Endothelial cell of umbilical vein (primary cell): ENCODE results near the gene CASK. TPM values are rescaled to one million over a fixed set of nuclear protein-coding genes. Genes with fewer than 3 reads are reported as not detected.

ENCODE experiments used
- BruUV-seq: library from RNA; stranded (reverse); fragments of 400-500 nt; replicated peaks from 2 replicates; lab custom pipeline; 2021; lab: Mats Ljungman, UMichigan
- CTCF ChIA-PET: fragments of 300-600, 350-600 bp; sonication (Branson Sonifier 250); formaldehyde crosslinking; loops from one replicate; lab custom pipeline; 2021; ENCODE audit warnings: antibody characterized with exemption, inconsistent platforms; lab: Charles Lee
- POLR2A ChIA-PET: fragments of 300-600, 350-600 bp; sonication (Branson Sonifier 250); formaldehyde crosslinking; loops from one replicate; lab custom pipeline; 2021; ENCODE audit warnings: antibody characterized with exemption, inconsistent platforms; lab: Charles Lee
- DNase-seq: peaks from one replicate; pipeline ENCODE4 v3.0.0-alpha.2; 2011; ENCODE audit warnings: low read depth, low spot score
- FAIRE-seq: peaks from 2 replicates; lab custom pipeline; 2011; peaks lifted over from hg19 to GRCh38; lab: Jason Lieb, UNC
- H2AFZ ChIP-seq: 2 replicates; pipeline ENCODE4 v1.6.0; 2012; ENCODE audit warnings: low read depth, low read length, control low read depth, inconsistent platforms
- H3K27ac ChIP-seq: 2 replicates; pipeline ENCODE4 v1.5.1; 2011; ENCODE audit warnings: low read depth, mild to moderate bottlenecking, control low read depth, low read length, moderate library complexity; ENCODE audit not compliant: insufficient read depth
- H3K27me3 ChIP-seq, 2 experiments: 2 replicates each; pipeline versions ENCODE4 v1.6.0 to v1.6.1; 2011; ENCODE audit warnings: low read length in 2 of 2, mixed read lengths in 1 of 2; ENCODE audit not compliant: control insufficient read depth in 2 of 2, insufficient read depth in 2 of 2
- H3K36me3 ChIP-seq, 2 experiments: 2 replicates in 1 of 2; 3 replicates in 1 of 2; pipeline ENCODE4 v1.5.1; 2011; ENCODE audit warnings: low read length in 2 of 2, mild to moderate bottlenecking in 1 of 2, moderate library complexity in 1 of 2; ENCODE audit not compliant: control insufficient read depth in 2 of 2, insufficient read depth in 2 of 2; ENCODE audit errors: extremely low read depth in 1 of 2
- H3K4me1 ChIP-seq: 3 replicates; pipeline ENCODE4 v1.5.1; 2011; ENCODE audit warnings: mild to moderate bottlenecking, low read length; ENCODE audit not compliant: control insufficient read depth, insufficient read depth; ENCODE audit errors: extremely low read depth
- H3K4me2 ChIP-seq: 2 replicates; pipeline ENCODE4 v1.6.1; 2011; ENCODE audit warnings: low read length, control low read depth, mixed read lengths; ENCODE audit not compliant: insufficient read depth
- H3K4me3 ChIP-seq, 3 experiments: fragments of 200-600 bp in 1 of 3; sonication (generic), shearing (Covaris generic) in 1 of 3; replicated peaks in 1 of 3; 2 replicates each; pipeline ENCODE4 v1.5.1; 2011 to 2016; ENCODE audit warnings: control low read depth in 3 of 3, low read length in 3 of 3, mild to moderate bottlenecking in 2 of 3, inconsistent platforms in 1 of 3, low read depth in 1 of 3, moderate library complexity in 1 of 3; ENCODE audit not compliant: insufficient read depth in 1 of 3
- H3K79me2 ChIP-seq: 2 replicates; pipeline ENCODE4 v1.6.0; 2012; ENCODE audit warnings: low read length, inconsistent platforms; ENCODE audit not compliant: control insufficient read depth, insufficient read depth
- H3K9ac ChIP-seq: replicated peaks from 2 replicates; pipeline ENCODE3; 2011; ENCODE audit warnings: low read length, control low read depth; ENCODE audit not compliant: insufficient read depth; ENCODE audit errors: extremely low read depth
- H3K9me1 ChIP-seq: replicated peaks from 3 replicates; pipeline ENCODE4 v1.6.0; 2011; ENCODE audit warnings: mild to moderate bottlenecking, low read length; ENCODE audit not compliant: control insufficient read depth, insufficient read depth; ENCODE audit errors: extremely low read depth
- H3K9me3 ChIP-seq: replicated peaks from 2 replicates; pipeline ENCODE4 v1.5.1; 2012; ENCODE audit warnings: low read length, inconsistent platforms; ENCODE audit not compliant: control insufficient read depth, insufficient read depth
- H4K20me1 ChIP-seq: replicated peaks from 2 replicates; pipeline ENCODE3; 2011; ENCODE audit warnings: mild to moderate bottlenecking, low read length; ENCODE audit not compliant: control insufficient read depth, insufficient read depth; ENCODE audit errors: extremely low read depth
- CTCF ChIP-seq, 2 donors: IDR thresholded peaks; 1 replicate in 1 of 2; 2 replicates in 1 of 2; pipeline ENCODE4 v1.5.1; 2011; ENCODE audit warnings: low read length in 2 of 2, mild to moderate bottlenecking in 2 of 2, moderate library complexity in 2 of 2, control low read depth in 1 of 2, inconsistent platforms in 1 of 2, low read depth in 1 of 2; ENCODE audit not compliant: insufficient read depth in 1 of 2; ENCODE audit errors: extremely low read depth in 1 of 2
- EZH2 ChIP-seq: IDR thresholded peaks from 2 replicates; pipeline ENCODE4 v1.6.1; 2012; ENCODE audit warnings: borderline replicate concordance, low read depth, mild to moderate bottlenecking, moderate library complexity, low read length, inconsistent platforms; ENCODE audit not compliant: severe bottlenecking
- FOS ChIP-seq: IDR thresholded peaks from 2 replicates; pipeline ENCODE4 v1.6.1; 2011; ENCODE audit warnings: mild to moderate bottlenecking, low read length, moderate library complexity, borderline replicate concordance; ENCODE audit not compliant: insufficient read depth
- GATA2 ChIP-seq: IDR thresholded peaks from 2 replicates; pipeline ENCODE4 v1.7.0; 2011; ENCODE audit warnings: low read depth, mild to moderate bottlenecking, moderate library complexity, mixed read lengths, low read length; ENCODE audit not compliant: insufficient read length, insufficient read depth
- JUN ChIP-seq: IDR thresholded peaks from 2 replicates; pipeline ENCODE4 v1.6.1; 2011; ENCODE audit warnings: borderline replicate concordance, low read depth; ENCODE audit not compliant: insufficient read length, insufficient read depth
- MYC ChIP-seq: IDR thresholded peaks from one replicate; pipeline ENCODE4 v1.6.1; 2011; ENCODE audit warnings: mild to moderate bottlenecking, low read depth, low read length
- POLR2A ChIP-seq: IDR thresholded peaks from 2 replicates; pipeline ENCODE4 v1.6.1; 2012; ENCODE audit warnings: low read depth, mild to moderate bottlenecking, control low read depth, low read length
- POLR2AphosphoS5 ChIP-seq: IDR thresholded peaks from 2 replicates; pipeline ENCODE4 v1.6.1; 2012; ENCODE audit warnings: low read depth, mild to moderate bottlenecking, control low read depth, low read length, moderate library complexity; ENCODE audit not compliant: insufficient read depth
- dilution Hi-C: fragments of 300-500 bp; cut with MboI; formaldehyde crosslinking; loops from one replicate; pipeline ENCODE4 v1.15.0; 2019; ENCODE audit warnings: low sequenced_read_pairs; ENCODE audit not compliant: extremely low pct_ligation_motif_present
- intact Hi-C: fragments of 100-400 bp; cut with micrococcal nuclease; formaldehyde crosslinking; loops from one replicate; pipeline ENCODE4 v1.10.0; 2022
- polyA plus RNA-seq, 4 experiments: library from polyadenylated mRNA; depleted of rRNA in 3 of 4; stranded (reverse) in 3 of 4; unstranded in 1 of 4; fragments of >200 nt; gene quantifications; 2 replicates each; pipeline versions ENCODE4 v1.2.1 to v1.2.3, GENCODE V29; 2011 to 2012; ENCODE audit warnings: missing spikeins in 1 of 4
- total RNA-seq: library from RNA; stranded (reverse); gene quantifications from 2 replicates; pipeline ENCODE4 v1.2.3, GENCODE V29; 2021
- TF ChIP-seq, protein P1 (sequence below): IDR thresholded peaks from 2 replicates; pipeline ENCODE4 v1.6.1; 2011; ENCODE audit not compliant: insufficient read depth, insufficient read length

CASK gene
- total and polyA plus RNA-seq, 2 donors (not counting 3 experiments of a cell fraction or from before 2014, with no cell fraction given) = 6.4 to 30.4 TPM

DNA sequence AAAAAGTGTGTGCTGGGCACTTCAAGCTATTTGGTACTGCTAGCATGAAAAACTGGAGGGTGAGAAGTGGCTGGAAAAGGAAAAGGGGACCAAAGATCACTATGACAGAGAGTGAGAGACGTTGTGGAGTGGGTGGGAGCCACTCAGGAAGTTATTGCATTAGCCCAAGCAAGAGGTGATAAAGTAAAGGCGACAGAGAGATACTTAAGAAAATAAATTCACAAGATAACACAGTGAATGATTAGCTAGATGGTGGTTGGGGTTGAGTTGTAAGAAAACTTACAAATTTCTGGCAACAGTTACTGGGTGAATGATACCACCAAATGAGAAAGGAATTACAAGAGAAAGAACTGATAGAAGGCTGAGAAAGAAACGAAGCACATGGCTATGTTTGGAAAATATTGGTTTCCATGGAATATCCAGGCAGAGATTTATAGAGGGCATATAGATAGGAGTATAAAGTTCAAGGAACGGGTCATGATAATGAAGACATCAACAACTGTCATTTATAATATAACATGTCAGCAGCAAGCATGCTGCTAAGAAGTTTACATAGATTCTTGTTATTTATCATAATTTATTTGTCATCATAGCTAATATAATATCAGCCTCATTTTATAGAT is 60.7 kb downstream of the CASK start:
- FAIRE-seq (peak; percentile 38), DNase-seq (no peak)
- H3K9me1 ChIP-seq = no peaks in the 10 kb centered on the region
- H3K4me2 ChIP-seq = no peak overlapping the region
- no peak overlapping the region for H2AFZ ChIP-seq
- TF ChIP-seq, protein P1, sequence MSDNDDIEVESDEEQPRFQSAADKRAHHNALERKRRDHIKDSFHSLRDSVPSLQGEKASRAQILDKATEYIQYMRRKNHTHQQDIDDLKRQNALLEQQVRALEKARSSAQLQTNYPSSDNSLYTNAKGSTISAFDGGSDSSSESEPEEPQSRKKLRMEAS = no peak
- TF ChIP-seq CTCF (IDR thresholded peaks at IDR 0.05; ENCODE audit: extremely low read depth in 1 of 2, insufficient read depth in 1 of 2, low read depth in 1 of 2, low read length in 2 of 2) (no peak), MYC (no peak), POLR2AphosphoS5 (no peak), JUN (no peak), GATA2 (no peak), FOS (no peak), EZH2 (no peak), POLR2A (no peak)
- dilution Hi-C loops = no loop called here
- H3K36me3 ChIP-seq = no peaks in the 10 kb centered on the region
- H3K27ac ChIP-seq = no peak overlapping the region
- no peaks in the 10 kb centered on the region for H3K4me1 ChIP-seq
- no peaks in the 10 kb centered on the region for H3K79me2 ChIP-seq
- no peaks in the 10 kb centered on the region for H3K27me3 ChIP-seq
- no peaks in the 10 kb centered on the region for H3K9me3 ChIP-seq
- no peak overlapping the region for H3K9ac ChIP-seq
- H3K4me3 ChIP-seq = no peak overlapping the region
- ChIA-PET CTCF (interaction anchor here (1.0 kb wide), 1 partner anchor 11 kb away, joined by 4 read pairs; no protein-coding TSS in a partner anchor), POLR2A (no interaction called here)
- intact Hi-C loops = no loop called here
- BruUV-seq = no TSS peak
- H4K20me1 ChIP-seq = no peaks in the 10 kb centered on the region
